ENCODE results near the gene ASPSCR1. TPM values are rescaled to one million over a fixed set of nuclear protein-coding genes. Genes with fewer than 3 reads are reported as not detected.

ASPSCR1 gene
- total and polyA plus RNA-seq, 9 of the 15 experiments (the other 6 are each of a cell fraction or from before 2014, with no cell fraction given), result 0.90 to 36.9 (median 11.6) TPM

- no peak for ATAC-seq
- intact Hi-C loops (cut with micrococcal nuclease), result no loop called here
Measured at GRCh38 chr17:81929253-81930141, 47.9 kb upstream of the ASPSCR1 start.

More at GRCh38 chr17:81929253-81930141, 47.9 kb upstream of the ASPSCR1 start:
- TF ChIP-seq FOXP1 (CRISPR knock-in tag; IDR thresholded peaks at IDR 0.05) (no peak), POLR2G (IDR thresholded peaks at IDR 0.05; ENCODE audit: low read depth, low read length) (0 out of 2 replicates have a peak, but pooled peaks have one; percentile 58)
- H3K9ac ChIP-seq (ENCODE audit: insufficient read depth in 1 of 2, low read depth in 2 of 2, low read length in 2 of 2), result peak overlapping the region in 1 of 2 experiments; percentile 82; a peak in 3 of 4 replicates
- CTCF ChIA-PET (ENCODE audit: low intra/inter-chr PET ratio), result no interaction called here
- no peak overlapping the region for H3K27ac ChIP-seq (ENCODE audit: extremely low read depth, low read depth, low read length)
- 0 out of 2 replicates have a peak overlapping the region, but pooled peaks have one; percentile 89 for H3K4me2 ChIP-seq (ENCODE audit: insufficient read depth, low read length)
- DNase-seq (ENCODE audit: extremely low read depth in 1 of 4, low spot score in 3 of 4), result no peak
- H3K4me1 ChIP-seq (replicated peaks in 1 of 2; ENCODE audit: control insufficient read depth in 2 of 2, insufficient read depth in 2 of 2, low read length in 2 of 2), result peaks cover 40 to 96% of the 10 kb centered on the region in 2 experiments
- peaks cover 46% of the 10 kb centered on the region for H3K79me2 ChIP-seq (ENCODE audit: control insufficient read depth, insufficient read depth, low read length)
- peaks cover 21% of the 10 kb centered on the region; the same call in 2 of the 3 replicates for H3K36me3 ChIP-seq (ENCODE audit: control insufficient read depth, insufficient read depth, low read length)
- in situ Hi-C loops (cut with MboI), result no loop called here
- H3K9me3 ChIP-seq (replicated peaks; ENCODE audit: control insufficient read depth, insufficient read depth, low read depth, low read length), result no peaks in the 10 kb centered on the region
- no peak overlapping the region for H2AFZ ChIP-seq (ENCODE audit: low read depth, low read length)
- H3K27me3 ChIP-seq (ENCODE audit: control insufficient read depth in 2 of 2, insufficient read depth in 2 of 2, low read length in 2 of 2), result no peaks in the 10 kb centered on the region
- no TSS peak for BruUV-seq (replicated peaks)
- peak overlapping the region; percentile 81 for H3K4me3 ChIP-seq
- peaks cover 14% of the 10 kb centered on the region for H4K20me1 ChIP-seq (replicated peaks; ENCODE audit: control insufficient read depth, insufficient read depth, low read length)
- WGBS (ENCODE audit: insufficient coverage, low coverage, missing lambda C conversion rate), result 69% methylated on average over 21 of the region's 31 CpGs
- POLR2A ChIA-PET, result interaction anchor here (0.6 to 2.3 kb wide), 9 partner anchors 10 to 718 kb away, joined by 3 to 7 read pairs (median 3); no protein-coding TSS in a partner anchor
- H3K9me1 ChIP-seq (ENCODE audit: control insufficient read depth, insufficient read depth, low read length), result peaks cover 9% of the 10 kb centered on the region
- FAIRE-seq, result no peak

All from K562 (cell line).